HG02623 (cell line): Measurements from ENCODE around the gene ZNF774.
"Not testable (repeated sequence)": the region's sequence is repeated elsewhere in the genome, so short reads cannot be mapped to it uniquely, and the experiment has no call there.

Experiments used
- ATAC-seq: cut with Tn5 transposase; IDR thresholded peaks from one replicate; pipeline ENCODE4 v1.9.1; 2021; ENCODE audit warnings: moderate library complexity; ENCODE audit not compliant: unreplicated experiment

The ZNF774 gene

GRCh38 chr15:90387534-90388461, 35.7 kb downstream of the ZNF774 start, which contains the start of gene IQGAP1:
IQGAP1 (plus strand) TSS chr15:90388242; CDS start chr15:90388342, 100 bp downstream.
- ATAC-seq = peak; percentile 86

DNA sequence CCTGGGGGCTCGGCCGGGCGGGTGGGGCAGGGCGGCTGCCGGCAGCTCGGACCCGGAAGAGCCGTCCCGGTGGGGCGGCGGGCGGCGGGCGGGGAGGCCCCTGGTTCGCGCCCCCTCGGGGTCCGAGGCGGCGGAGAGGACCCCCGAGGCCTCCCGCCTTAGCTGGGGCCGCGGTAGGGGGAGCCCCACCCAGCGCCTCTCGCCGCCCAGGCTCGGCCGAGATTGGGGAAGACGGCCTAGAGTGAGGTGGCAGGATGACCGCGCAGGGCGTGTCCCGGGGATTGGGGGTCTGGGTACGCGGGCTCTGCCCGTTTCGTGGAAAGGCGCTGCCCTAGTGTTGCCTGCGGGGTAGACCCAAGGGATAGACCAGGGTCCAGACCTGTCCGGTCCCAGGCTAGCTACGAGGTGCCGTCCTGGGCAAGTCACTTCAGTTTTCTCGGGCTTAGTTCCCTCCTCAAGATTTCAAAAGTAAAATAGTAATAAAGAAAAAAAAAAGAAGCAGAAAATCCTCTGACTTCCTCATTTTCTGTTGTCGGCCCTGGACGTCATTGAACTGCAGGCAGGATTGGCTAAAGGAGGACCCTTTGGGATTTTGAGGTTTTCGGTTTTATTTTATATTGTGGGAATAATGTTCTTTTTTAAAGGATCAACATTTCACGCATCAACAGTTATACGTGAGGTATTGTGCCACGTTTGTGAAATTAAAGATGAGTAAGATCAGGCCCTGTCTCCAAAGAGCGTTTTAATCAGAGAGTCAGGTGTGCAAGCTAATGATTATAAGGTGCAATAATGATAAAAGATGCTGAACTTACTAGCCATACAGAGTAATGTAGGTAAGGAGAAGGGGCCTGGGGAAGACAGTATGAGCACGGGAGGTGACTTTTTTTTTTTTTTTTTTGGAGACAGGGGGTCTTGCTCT, 36.6 kb downstream of the ZNF774 start:
- peak; percentile 37 for ATAC-seq

- no peak for ATAC-seq
These were observed 37.4 kb downstream of the ZNF774 start for GRCh38 chr15:90389513-90389912.

DNA sequence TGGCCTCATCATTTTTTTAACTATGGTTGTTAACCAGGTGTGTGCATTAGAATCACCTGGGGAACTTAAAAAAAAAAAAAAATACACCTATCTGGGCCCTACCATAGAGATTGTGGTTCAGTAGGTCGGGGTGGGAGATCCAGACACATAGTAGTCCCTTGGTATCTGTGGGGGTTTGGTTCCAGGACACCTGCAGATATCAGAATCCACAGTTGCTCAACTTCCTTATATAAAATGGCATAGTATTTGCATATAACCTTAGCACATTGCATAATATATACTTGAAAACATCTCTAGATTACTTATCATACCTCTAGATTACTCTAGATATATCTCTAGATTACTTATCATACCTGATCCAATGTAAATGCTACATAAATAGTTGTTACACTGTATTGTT, 41.0 kb downstream of the ZNF774 start:
- ATAC-seq = no peak

DNA sequence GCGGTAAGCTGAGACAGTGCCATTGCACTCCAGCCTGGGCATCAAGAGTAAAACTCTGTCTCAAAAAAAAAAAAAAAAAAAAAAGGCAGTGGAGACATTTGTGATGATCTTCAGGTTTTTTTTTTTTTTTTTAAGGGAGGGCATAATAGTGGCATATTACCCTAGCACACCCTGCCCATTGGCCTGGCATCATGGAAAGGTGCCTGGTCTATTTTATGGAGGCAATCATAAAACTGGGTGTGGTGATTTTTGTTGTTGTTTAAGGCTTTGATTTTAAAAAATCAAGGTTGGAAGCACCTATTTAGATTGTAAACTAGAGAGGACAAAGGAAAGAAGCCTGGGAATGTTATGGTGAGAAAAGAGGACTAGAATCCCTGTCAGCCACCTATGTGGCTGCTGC, 42.0 kb downstream of the ZNF774 start:
- ATAC-seq = no peak

DNA sequence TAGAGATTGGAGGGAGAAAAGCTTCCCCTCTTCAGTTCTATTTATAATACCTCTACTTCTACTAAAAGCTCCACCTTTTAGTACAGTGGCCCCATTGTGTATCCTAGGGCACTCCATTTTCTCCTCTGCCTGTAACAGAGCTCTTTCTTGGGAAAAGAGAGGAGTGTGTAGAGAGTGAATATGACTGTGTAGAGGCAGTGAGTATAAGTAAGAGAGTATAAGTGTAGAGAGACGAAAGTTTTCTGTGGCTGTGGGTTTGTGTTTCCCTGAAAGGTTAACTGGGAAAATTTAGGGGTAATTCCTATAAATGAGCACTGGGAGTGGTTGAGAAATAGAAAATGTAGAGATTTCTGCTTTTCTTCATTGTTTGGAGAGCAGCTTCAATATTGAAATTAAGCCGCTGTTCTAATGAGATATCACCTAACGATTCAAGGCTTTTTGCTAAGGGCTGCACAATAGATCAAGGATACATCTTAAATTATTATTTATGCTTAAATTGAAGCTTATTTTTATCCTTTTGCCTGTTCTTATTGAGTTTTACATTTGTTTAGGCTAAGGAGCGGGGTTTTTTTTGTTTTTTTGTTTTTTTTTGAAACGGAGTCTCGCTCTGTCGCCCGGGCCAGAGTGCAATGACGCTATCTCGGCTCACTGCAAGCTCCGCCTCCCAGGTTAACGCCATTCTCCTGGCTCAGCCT, 42.8 kb downstream of the ZNF774 start:
- no peak for ATAC-seq

DNA sequence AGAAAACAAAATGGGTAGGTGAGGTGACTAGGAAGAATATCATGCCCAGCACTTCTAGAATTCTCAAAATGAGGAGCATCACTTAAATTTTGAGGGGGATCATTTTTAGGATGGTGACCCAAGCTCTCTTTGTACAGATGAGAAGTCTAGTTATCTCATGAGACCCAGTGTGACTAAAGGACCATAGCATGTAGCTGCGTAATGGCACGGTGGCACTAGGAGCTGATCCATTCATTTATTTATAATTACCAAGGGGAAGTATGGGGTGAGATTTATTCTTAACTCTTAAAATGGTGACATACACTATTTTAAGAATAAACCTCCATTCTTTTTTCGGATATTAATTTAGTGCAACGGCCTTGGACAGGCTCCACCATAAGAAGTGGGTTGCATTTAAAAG, 44.2 kb downstream of the ZNF774 start:
- no peak for ATAC-seq

DNA sequence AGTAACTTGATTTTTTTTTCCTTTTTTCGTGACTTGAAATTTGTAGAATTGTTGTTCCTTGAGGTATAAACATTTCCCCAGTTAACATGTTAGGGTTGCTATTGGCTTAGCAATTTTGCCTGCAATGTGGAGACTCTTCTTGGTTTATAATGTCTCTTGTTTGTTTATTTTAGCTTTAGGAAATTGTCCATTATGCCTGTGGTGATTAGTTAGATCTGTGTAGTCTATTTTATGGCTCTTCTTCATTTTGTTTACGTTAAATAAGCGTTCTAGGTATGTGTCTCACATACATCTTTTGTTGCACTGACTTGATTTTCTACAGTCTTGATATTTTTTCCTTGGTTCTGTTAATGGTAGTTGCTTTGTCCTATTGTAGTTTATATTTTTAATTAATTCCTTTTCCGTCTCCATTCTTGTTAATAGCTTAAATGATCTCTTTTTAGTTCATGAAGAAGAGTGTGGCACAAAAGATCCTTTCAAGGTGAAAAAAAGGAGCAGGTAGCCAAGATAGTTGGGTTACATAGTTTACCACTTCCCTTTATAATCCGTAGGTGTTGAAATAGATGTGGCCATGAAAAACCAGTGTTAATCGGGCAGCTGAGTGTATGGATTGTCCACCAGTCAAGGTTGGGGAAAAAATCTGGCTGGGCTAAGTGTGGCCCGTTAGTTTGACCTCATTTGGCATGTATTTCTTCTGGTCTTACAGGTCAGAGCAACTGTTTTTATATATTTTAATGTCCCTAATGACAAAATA, 48.1 kb downstream of the ZNF774 start:
- no peak for ATAC-seq

- peak; percentile 99 for ATAC-seq
These were observed 48.8 kb downstream of the ZNF774 start for GRCh38 chr15:90400759-90401314.

GRCh38 chr15:90401495-90401894, 49.4 kb downstream of the ZNF774 start:
- no peak for ATAC-seq

- no peak for ATAC-seq
These were observed 50.1 kb downstream of the ZNF774 start for GRCh38 chr15:90402223-90402622.

DNA sequence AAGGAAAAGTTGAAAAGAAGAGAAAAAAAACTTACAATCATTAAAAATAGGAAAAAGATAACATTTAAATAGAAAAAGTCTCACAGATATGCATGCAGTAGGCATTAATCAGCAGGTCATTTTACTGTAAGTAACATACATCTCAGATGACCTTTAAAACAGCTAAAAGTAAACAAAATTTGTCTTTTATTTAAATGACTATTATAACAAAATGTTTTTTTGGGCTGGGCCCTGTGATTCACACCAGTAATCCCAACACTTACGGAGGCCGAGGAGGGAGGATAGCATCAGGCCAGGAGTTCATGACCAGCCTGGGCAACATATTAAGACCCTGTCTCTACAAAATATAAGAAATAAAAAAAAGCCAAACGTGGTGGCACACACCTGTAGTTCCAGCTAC, 50.7 kb downstream of the ZNF774 start:
- ATAC-seq = no peak

GRCh38 chr15:90405055-90405607, 53.0 kb downstream of the ZNF774 start:
- ATAC-seq = no peak

GRCh38 chr15:90407336-90407735, 55.3 kb downstream of the ZNF774 start:
- no peak for ATAC-seq

DNA sequence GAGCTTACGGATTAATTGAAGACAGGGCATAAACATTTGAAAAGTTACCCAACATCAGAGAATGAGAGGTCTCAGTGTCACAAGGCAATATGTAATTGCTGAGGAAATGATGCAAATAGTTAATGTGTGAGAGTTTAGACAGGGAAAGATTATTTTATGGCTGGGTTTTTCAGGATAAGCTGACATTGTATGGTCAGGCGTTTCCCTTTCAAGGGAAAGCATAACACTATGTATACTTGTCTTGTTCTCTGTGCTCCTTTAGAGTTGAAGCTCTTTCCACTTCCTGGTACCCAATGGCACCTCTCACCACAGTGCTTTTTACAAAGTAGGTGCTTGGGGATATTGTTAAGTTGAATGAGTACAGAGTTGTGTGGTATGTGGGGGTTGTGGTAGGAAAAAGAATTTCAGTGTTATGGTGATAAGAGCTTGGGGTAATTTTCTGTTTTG, 55.8 kb downstream of the ZNF774 start:
- no peak for ATAC-seq

DNA sequence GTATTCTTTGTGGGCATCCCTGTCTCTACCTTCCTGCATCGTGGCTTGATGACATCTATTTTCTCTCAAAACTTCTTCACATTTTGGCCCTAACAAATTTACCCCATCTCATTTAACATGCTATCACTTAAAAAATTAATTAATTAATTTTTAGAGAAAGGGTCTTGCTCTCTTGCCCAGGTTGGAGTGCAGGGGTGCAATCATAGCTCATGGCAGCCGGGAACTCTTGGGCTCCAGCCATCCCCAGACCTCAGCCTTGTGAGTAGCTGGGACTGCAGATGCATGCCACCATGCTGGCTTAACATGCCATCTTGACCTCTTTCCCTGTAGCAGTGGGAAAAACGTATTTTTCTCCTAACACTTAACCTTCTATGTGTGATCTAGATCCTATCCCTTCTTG, 56.6 kb downstream of the ZNF774 start:
- no peak for ATAC-seq

- ATAC-seq = not testable (repeated sequence)
These were observed 57.5 kb downstream of the ZNF774 start for GRCh38 chr15:90409587-90409986.

DNA sequence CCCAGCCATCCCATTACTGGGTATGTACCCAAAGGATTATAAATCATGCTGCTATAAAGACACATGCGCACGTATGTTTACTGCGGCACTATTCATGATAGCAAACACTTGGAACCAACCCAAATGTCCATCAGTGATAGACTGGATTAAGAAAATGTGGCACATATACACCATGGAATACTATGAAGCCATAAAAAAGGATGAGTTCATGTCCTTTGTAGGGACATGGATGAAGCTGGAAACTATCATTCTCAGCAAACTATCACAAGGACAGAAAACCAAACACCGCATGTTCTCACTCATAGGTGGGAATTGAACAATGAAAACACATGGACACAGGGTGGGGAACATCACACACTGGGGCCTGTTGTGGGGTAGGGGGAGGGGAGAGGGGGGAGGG, 58.2 kb downstream of the ZNF774 start:
- not testable (repeated sequence) for ATAC-seq

DNA sequence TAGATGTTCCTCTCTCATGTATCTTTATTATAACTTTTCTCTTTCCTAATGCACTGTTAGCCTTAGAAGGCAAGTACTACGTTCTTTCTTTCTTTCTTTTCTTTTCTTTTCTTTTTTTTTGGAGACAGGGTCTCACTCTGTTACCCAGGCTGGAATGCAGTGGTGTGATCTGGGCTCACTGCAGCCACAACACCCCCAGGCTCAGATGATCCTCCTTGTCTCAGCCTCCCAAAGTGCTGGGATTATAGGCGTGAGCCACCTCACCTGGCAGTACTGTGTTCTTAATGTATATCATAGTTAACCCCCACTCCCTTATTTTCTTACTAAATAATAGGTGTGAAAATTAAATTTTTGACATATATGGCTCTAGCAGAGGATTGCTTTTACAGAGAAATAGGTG, 59.1 kb downstream of the ZNF774 start:
- no peak for ATAC-seq
